Psoas muscle (tissue), 8 donors: ENCODE measurements around the gene SRGAP3. TPM values are rescaled to one million over a fixed set of nuclear protein-coding genes. Genes with fewer than 3 reads are reported as not detected.

Source experiments
- ATAC-seq, 4 donors: fragments of 200-7000 bp; cut with Tn5 transposase; one replicate each; pipeline ENCODE4 v1.9.1; 2020; ENCODE audit warnings: moderate library complexity in 3 of 4, mild to moderate bottlenecking in 2 of 4
- DNase-seq, 2 donors: peaks; one replicate each; pipeline ENCODE4 v3.0.0-alpha.2; 2020
- H3K27ac ChIP-seq: fragments of 200-600 bp; one replicate; pipeline ENCODE4 v1.8.0; 2022
- H3K27me3 ChIP-seq, 3 donors: fragments of 200-600 bp in 1 of 3; one replicate each; pipeline versions ENCODE4 v1.6.1 to v1.8.0; 2013 to 2022; ENCODE audit warnings: low read length in 2 of 3, mild to moderate bottlenecking in 2 of 3, moderate library complexity in 1 of 3; ENCODE audit not compliant: insufficient read depth in 3 of 3
- H3K36me3 ChIP-seq, 2 donors: fragments of 200-600 bp in 1 of 2; one replicate each; pipeline versions ENCODE4 v1.6.1 to v1.8.0; 2013 to 2022; ENCODE audit warnings: low read depth in 1 of 2, mild to moderate bottlenecking in 1 of 2, moderate library complexity in 1 of 2; ENCODE audit not compliant: insufficient read depth in 1 of 2
- H3K4me1 ChIP-seq: fragments of 200-600 bp; one replicate; pipeline ENCODE4 v1.8.0; 2022
- H3K4me3 ChIP-seq: fragments of 200-600 bp; one replicate; pipeline ENCODE4 v1.8.0; 2022; ENCODE audit warnings: mild to moderate bottlenecking
- H3K9me3 ChIP-seq: fragments of 200-600 bp; one replicate; pipeline ENCODE4 v1.8.0; 2022
- CTCF ChIP-seq: fragments of 200-600 bp; IDR thresholded peaks from one replicate; pipeline ENCODE4 v1.8.0; 2022; ENCODE audit warnings: antibody characterized with exemption
- WGBS, 3 donors: extraction: QIAGEN DNeasy Blood & Tissue Kit; methylation state at CpG; one replicate each; pipeline versions ENCODE4 v1.1.6 to v1.1.7; 2013; 5-methylcytosine and 5-hydroxymethylcytosine counted together
- intact Hi-C, 2 donors: fragments of 100-400 bp; cut with DNase I; formaldehyde crosslinking; loops; one replicate each; pipeline versions ENCODE4 v1.11.0 to v1.14.2; 2022
- polyA plus RNA-seq, 3 donors: library from polyadenylated mRNA; stranded (reverse); fragments of 200-250 nt; gene quantifications; one replicate each; pipeline ENCODE4 v1.2.3, GENCODE V29; 2013
- total RNA-seq, 4 donors: library from RNA; stranded (reverse); fragmentation: NEBNext Ultra II Directional in 2 of 4; extraction: Animal tissue kit (Norgen Biotek cat#: 25700) in 2 of 4; gene quantifications; one replicate each; pipeline versions ENCODE4 v1.2.1 to v1.2.4, GENCODE V29; 2021 to 2023
- donor health status: healthy with polysubstance abuse.
- donor health status: DM: no; HTN: no; CAD: no; lungs with moderate emphysema.
- donor health status: Bipolar disorder and iron deficiency.
- donor health status: healthy.
- donor health status: DM: yes; HTN: yes; CAD: no.
- donor health status: DM: no; HTN: no; CAD: no.
- donor health status: DM: no; HTN: no; CAD: no.
- donor health status: DM: yes; HTN: yes; CAD: no.

SRGAP3 gene
- total and polyA plus RNA-seq, 7 donors: 0.77 to 7.6 (median 1.9) TPM

GRCh38 chr3:9280451-9281219, 31.2 kb upstream of the SRGAP3 start:
- no peaks in the 10 kb centered on the region for H3K4me1 ChIP-seq
- DNase-seq (no peak), ATAC-seq (no peak)
- no peaks in the 10 kb centered on the region for H3K9me3 ChIP-seq
- intact Hi-C loops: no loop called here
- no peak overlapping the region for H3K4me3 ChIP-seq
- H3K27ac ChIP-seq: no peak overlapping the region
- no peaks in the 10 kb centered on the region for H3K27me3 ChIP-seq
- H3K36me3 ChIP-seq: no peaks in the 10 kb centered on the region
- 47 to 61% (median 54%) methylated on average over 11 of the region's 11 CpGs for WGBS, 3 donors
- no peak for TF ChIP-seq CTCF

- intact Hi-C loops: no loop called here
These were observed 30.5 kb upstream of the SRGAP3 start for GRCh38 chr3:9279966-9280365.

GRCh38 chr3:9278498-9278897, 29.1 kb upstream of the SRGAP3 start:
- Histone ChIP-seq H3K4me3 (no peak overlapping the region), H3K36me3 (no peaks in the 10 kb centered on the region), H3K27ac (peak overlapping the region; percentile 39), H3K4me1 (no peaks in the 10 kb centered on the region), H3K9me3 (no peaks in the 10 kb centered on the region), H3K27me3 (no peaks in the 10 kb centered on the region)
- no peak for TF ChIP-seq CTCF
- intact Hi-C loops: no loop called here
- WGBS, 3 donors: 24 to 58% (median 27%) methylated on average over 4 of the region's 4 CpGs
- ATAC-seq (peak; percentile 85 to 93 (median 88)), DNase-seq (no peak)

More at GRCh38 chr3:9279966-9280365, 30.5 kb upstream of the SRGAP3 start:
- ATAC-seq (peak in 2 of 4 donors; percentile 35 to 42), DNase-seq (no peak)
- no peak for TF ChIP-seq CTCF
- no peak overlapping the region for H3K27ac ChIP-seq
- H3K36me3 ChIP-seq: no peaks in the 10 kb centered on the region
- H3K27me3 ChIP-seq: no peaks in the 10 kb centered on the region
- H3K4me3 ChIP-seq: no peak overlapping the region
- H3K4me1 ChIP-seq: no peaks in the 10 kb centered on the region
- 64 to 75% (median 68%) methylated on average over 6 of the region's 6 CpGs for WGBS, 3 donors
- no peaks in the 10 kb centered on the region for H3K9me3 ChIP-seq

GRCh38 chr3:9278085-9278484, 28.6 kb upstream of the SRGAP3 start:
- no peaks in the 10 kb centered on the region for H3K36me3 ChIP-seq
- no peaks in the 10 kb centered on the region for H3K4me1 ChIP-seq
- ATAC-seq (peak in 2 of 4 donors; percentile 16 to 17), DNase-seq (no peak)
- TF ChIP-seq CTCF: no peak
- H3K4me3 ChIP-seq: no peak overlapping the region
- H3K9me3 ChIP-seq: no peaks in the 10 kb centered on the region
- intact Hi-C loops: no loop called here
- peak overlapping the region; percentile 39 for H3K27ac ChIP-seq
- 26 to 55% (median 35%) methylated on average over 1 of the region's 1 CpG for WGBS, 3 donors
- no peaks in the 10 kb centered on the region for H3K27me3 ChIP-seq
